UCSD-AML1 (cell line): ENCODE measurements around the gene UBA1.
"Not testable (repeated sequence)": the region's sequence is repeated elsewhere in the genome, so short reads cannot be mapped to it uniquely, and the experiment has no call there.

Experiments used
- DNase-seq: peaks from one replicate; lab custom pipeline; 2025; ENCODE audit not compliant: unreplicated experiment; lab: John Stamatoyannopoulos, UW

UBA1 gene

GRCh38 chrX:47248576-47248975 is 54.9 kb downstream of the UBA1 start:
- DNase-seq, result no peak

GRCh38 chrX:47250017-47250347 is 56.4 kb downstream of the UBA1 start:
- DNase-seq, result no peak

- DNase-seq, result not testable (repeated sequence)
Observed at GRCh38 chrX:47257620-47258019, 64.0 kb downstream of the UBA1 start.
